GM18909 (cell line): ENCODE measurements around the gene SFMBT1.
A peak's percentile ranks its signal among the peaks of the same experiment; 100 is the strongest.

Source experiments
- ATAC-seq: cut with Tn5 transposase; IDR thresholded peaks from one replicate; pipeline ENCODE4 v1.9.1; 2021; ENCODE audit warnings: mild to moderate bottlenecking; ENCODE audit not compliant: unreplicated experiment, poor library complexity

Gene SFMBT1

DNA sequence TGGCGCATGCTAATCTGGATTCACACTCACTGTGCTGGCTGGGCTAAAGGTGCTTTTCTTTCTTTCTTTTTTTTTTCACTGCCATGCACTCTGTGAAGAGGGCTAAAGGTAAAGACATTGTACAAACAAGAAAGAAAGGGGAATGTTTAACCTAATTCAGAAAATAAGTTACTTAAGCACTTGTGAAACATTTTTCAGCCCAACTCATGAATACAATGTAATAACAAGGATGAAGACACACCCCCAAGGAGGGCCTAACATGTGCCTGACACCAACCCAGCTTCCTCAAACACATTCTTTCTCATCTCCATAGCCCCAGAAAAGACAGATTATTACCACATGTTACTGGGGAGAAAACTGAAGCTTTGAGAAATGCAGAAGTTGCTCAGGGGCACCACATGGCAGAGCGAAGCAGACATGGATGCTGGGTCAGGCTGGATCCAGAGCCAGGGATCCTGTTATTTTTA, 154.2 kb downstream of the SFMBT1 start:
- ATAC-seq = no peak

DNA sequence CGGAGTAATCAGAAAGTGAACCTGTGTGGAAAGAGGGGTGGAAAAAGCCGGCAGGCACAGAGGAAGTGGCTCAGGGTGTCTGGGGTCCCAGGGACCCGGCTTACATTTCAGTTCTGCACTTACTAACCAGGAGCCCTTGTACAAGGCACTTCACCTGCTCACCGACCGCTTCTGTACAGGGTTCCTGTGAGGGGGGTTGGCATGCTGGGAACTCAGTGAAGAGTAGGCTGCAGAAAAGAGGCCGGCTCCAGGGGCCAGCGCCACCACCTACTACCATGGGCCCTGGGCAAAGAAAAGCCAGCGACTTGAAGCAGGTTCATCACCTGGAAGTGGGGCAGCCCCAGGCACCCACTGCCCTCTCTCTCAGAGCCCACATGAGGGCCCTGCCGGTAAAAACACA, 154.7 kb downstream of the SFMBT1 start:
- no peak for ATAC-seq

GRCh38 chr3:52890735-52891134, 155.1 kb downstream of the SFMBT1 start:
- no peak for ATAC-seq

- no peak for ATAC-seq
Measured at GRCh38 chr3:52889901-52890300, 156.0 kb downstream of the SFMBT1 start.

DNA sequence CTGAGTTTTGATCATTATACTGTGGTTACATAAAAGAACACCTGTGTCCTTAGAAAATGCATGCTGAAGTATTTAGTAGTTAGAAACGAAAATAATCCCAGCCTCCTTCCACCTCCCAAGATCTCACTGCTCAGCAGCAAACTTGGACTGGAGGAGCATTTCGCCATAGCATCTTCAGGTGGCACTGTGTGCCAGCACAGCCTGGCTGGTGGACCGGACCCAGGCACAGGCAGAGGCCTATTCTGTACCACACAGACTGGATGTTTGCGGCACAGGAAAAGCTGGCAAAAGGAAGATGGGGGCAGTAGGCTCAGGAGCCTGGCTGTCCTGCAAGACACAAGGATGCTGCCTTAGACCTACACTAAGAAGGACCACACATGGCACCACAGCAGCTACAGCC, 158.7 kb downstream of the SFMBT1 start:
- no peak for ATAC-seq

DNA sequence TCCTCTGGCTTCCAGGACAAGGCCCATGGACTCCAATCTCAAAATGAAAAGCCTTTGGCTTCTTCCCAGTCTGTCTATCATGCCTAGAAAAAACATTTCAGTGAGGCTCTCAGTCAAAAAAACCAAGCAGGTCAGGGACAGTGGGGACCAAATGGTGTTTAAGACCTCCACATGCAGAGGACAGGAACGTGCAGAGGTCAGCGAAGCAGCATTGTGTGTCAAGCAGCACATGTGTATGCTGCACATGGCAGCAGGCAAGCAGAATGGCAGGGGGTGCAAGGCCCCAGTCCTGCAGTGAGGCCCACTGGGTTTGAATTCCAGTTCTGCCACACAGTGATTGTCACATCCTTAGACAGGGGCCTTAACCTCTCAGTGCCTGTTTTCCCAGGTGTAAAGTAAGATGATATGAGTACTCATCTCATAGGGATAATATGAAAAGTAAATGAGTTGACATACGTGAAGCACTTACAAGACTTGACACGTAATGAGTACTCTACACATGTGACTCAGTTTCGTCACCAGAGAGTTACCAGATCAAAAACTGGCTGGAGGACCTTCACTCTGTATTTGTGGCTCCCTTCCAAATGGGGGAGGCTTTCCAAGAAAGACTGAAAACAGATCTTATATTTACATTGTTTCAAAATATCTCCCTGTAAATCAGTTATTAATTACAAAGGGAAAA, 159.7 kb downstream of the SFMBT1 start:
- no peak for ATAC-seq

DNA sequence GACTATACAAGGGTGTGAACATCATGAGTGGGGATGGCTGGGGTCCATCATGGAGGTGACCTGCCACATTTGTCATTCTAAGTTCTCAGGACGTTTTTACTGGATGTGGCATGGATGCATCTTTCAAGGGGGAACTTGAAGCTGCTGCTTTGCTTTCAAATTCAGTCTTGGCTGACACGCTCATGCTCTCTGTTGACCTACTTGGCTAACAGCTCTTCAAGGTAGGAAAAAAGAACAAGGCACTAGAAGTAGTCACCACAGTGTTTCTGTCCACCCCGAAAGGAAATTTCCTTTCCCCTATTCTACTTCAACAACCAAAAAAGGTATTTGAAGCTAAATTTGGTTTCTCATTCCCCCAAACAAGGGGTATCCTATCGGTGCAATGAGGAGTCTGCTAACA, 163.5 kb downstream of the SFMBT1 start:
- no peak for ATAC-seq

GRCh38 chr3:52881871-52882270, 164.0 kb downstream of the SFMBT1 start:
- ATAC-seq = no peak

DNA sequence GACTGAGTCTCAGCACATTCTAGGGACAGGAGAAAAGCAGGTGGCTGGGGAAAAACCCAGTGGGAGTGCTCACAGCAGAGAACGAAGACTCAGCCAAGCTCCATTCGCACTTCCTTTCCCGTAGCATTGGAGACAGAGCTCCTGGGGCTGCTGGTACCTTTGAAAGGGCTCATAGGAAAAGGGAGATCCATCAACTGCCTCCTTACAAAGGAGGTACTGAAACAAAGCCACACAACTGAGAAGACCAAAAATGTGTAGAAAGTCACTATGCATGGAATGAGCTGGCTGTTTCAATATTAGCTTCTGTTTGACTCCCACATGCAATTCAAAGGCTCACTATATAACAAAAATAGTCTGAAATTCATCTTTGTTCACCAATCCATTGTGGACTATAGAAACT, 165.4 kb downstream of the SFMBT1 start:
- ATAC-seq = no peak

GRCh38 chr3:52880047-52880446, 165.8 kb downstream of the SFMBT1 start:
- ATAC-seq = no peak

DNA sequence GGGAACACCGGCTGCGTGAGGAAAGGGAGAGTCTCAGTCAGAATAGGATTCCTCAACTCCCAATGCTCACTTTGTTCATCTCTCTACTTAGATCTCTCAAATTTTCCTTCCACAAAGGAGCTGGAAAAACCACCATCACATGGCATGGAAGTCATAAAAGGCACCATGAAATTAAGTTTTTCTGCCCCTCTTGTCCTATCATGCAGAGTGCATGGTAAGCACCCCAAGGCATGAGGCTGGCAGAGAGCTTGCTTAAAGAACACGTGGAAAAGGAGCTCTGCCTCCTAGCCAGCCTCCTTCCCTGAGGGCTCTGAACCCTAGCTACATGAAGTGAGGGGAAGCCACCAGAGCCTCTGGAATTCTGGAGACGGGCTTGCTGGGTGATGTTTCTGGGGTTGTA, 166.3 kb downstream of the SFMBT1 start:
- ATAC-seq = no peak

- ATAC-seq = no peak
Measured at GRCh38 chr3:52879090-52879489, 166.8 kb downstream of the SFMBT1 start.

- no peak for ATAC-seq
Measured at GRCh38 chr3:52877085-52877484, 168.8 kb downstream of the SFMBT1 start.

GRCh38 chr3:52874864-52875587, 170.8 kb downstream of the SFMBT1 start:
- no peak for ATAC-seq

DNA sequence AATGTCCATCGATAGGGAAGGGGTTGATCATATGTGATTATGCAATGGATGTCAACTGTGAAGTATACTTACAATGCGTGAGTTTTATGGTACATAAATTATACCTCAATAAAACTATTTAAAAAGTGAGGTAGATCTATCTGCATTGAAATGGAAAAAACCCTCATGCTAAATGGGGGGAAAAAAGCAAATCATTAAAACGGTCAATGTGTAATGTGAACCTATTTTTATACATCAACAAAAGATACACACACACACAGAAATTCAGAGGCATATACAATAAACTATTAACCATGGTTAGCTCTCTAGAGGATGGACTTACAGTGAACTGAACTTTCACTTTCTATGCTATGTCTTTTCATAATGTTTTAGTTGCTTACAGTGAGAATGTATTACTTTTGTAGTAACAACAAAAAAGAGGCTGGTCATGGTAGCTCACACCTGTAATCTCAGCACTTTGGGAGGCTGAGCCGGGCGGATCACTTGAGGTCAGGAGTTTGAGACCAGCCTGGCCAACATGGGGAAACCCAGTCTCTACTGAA, 171.6 kb downstream of the SFMBT1 start:
- peak; percentile 53 for ATAC-seq

DNA sequence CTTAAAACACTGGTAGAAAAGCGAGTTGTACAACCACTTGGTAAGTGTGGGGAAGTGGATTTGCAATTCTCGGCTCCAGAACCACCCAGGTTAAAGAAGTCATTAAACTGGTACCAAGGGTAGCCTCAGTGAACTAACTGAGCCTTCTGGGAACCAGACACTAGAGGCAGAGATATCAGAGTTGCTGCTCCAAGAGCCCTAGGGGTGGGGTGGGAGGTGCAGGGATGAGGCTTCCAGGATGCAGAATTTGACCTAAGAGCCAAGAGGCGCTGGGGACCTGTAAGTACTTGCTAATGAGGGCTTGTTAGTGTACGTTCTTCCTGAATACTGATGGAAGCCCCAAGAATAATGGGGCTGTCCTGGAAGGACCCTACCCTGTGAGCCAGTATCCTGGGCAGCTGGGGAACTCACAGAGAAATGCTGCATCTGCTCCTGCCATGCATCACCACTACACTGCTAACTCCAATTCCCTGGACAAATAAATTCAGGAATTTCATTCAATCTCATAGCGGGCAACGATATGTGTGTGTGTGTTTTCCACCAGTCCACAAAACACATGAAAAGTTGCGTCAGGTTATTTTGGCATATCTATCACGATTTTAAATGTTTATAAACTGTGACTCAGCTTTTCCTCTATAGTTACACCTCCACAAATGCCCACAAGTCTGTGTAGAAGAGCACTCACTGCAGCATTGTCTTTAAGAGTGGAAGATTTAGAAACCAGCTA, 172.3 kb downstream of the SFMBT1 start:
- no peak for ATAC-seq

DNA sequence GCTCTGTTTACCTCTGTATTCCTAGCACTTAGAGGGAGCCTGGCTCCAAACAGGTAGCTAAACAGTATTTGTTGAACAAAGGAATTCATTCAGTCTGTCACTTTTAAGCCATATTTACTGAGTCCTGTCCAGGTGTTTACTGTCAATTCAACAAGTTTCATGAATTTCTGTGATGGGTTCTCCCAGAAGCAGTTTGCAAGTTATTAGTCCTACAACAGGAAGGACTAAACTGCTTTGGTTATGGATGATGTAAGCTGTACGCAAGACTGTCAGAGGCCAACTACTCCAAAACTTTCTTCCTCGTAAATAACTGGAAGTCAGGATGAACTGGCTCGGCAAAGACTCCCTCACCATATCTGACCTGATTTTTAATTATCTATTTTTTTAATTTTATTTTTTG, 173.6 kb downstream of the SFMBT1 start:
- ATAC-seq = no peak

- ATAC-seq = no peak
Measured at GRCh38 chr3:52871761-52872160, 174.1 kb downstream of the SFMBT1 start.

DNA sequence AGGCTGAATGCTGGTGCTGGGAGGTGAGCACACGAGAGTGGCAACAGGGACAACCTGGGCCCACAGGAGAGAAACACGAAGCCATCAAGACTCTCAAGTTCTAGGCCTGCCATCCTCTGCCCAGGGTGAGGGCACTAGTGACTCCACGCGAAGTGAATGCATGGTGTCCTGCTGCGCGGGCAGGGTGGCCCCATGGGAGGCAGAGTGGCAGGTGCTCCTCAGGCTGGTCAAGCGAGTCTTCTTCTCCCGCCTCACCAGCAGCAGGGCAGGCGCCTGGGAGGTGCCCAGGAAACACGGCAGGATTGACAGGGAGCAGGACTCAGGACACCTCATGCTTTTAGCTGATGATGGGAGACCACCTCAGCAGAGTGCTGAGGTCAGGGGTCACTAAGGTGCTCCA, 175.4 kb downstream of the SFMBT1 start:
- no peak for ATAC-seq

GRCh38 chr3:52866427-52866826, 179.4 kb downstream of the SFMBT1 start:
- no peak for ATAC-seq

- ATAC-seq = no peak
Measured at GRCh38 chr3:52865994-52866393, 179.9 kb downstream of the SFMBT1 start.
